Transverse colon (tissue), 4 donors: ENCODE measurements around the gene TNRC6C.

Experiments used
- CTCF ChIP-seq, 5 experiments: fragments of 200-600 bp in 3 of 5; fragments of 450-650 bp in 2 of 5; sonication (generic) in 3 of 5; IDR thresholded peaks; 1 replicate in 2 of 5; 2 replicates in 3 of 5; pipeline ENCODE4 v1.5.1; 2016 to 2017; ENCODE audit warnings: antibody characterized with exemption in 5 of 5, inconsistent platforms in 3 of 5, mild to moderate bottlenecking in 2 of 5, moderate library complexity in 1 of 5
- EP300 ChIP-seq: sonication (generic); formaldehyde crosslinking; IDR thresholded peaks from one replicate; pipeline ENCODE4 v1.6.1; 2017; ENCODE audit warnings: antibody characterized with exemption, low read depth
- POLR2A ChIP-seq: fragments of 450-650 bp; IDR thresholded peaks from one replicate; pipeline ENCODE4 v1.6.1; 2016; ENCODE audit warnings: antibody characterized with exemption, mild to moderate bottlenecking, moderate library complexity
- POLR2AphosphoS5 ChIP-seq, 3 donors: sonication (generic); formaldehyde crosslinking; IDR thresholded peaks; one replicate each; pipeline ENCODE4 v1.6.1; 2016; ENCODE audit warnings: antibody characterized with exemption in 3 of 3

GRCh38 chr17:78058001-78058400 lies 99.5 kb downstream of the TNRC6C start:
- no peak for TF ChIP-seq CTCF (IDR thresholded peaks at IDR 0.05)
- TF ChIP-seq EP300 = no peak
- no peak for TF ChIP-seq POLR2AphosphoS5 (IDR thresholded peaks at IDR 0.05)
- no peak for TF ChIP-seq POLR2A
